Ecto neural progenitor cell (in vitro differentiated cells): Measurements from ENCODE around the gene PIK3AP1.
"Not testable (repeated sequence)": the region's sequence is repeated elsewhere in the genome, so short reads cannot be mapped to it uniquely, and the experiment has no call there.

Experiments used
- DNase-seq: peaks from one replicate; pipeline ENCODE4 v3.0.0-alpha.2; 2018; ENCODE audit warnings: low spot score

PIK3AP1 gene

DNA sequence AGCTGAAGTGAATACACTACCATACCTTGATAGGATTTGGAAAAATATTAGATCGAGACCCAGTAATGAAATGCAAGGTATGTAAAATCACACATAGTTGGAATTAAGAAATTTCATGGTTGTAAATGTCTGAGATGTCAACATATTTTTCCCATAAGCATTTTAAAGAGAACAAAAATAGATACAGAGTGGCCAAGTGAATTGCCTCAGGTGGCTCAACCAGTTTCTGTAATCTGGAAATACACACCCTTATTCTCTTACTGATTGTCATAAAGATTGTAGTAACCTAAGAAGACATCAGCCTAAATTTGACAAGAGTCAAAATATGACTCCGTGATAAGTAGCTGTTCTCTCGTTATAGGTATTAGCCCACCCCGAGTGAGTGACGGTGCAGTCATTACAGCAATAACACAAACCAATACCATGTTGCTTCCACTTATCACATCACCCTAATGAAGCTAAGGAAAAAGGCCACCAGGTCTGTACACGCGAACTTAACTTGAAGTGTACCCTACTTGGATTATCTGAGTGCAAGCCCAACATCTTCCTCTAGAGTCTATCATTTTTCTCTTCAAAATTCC lies 23.4 kb downstream of the PIK3AP1 start:
- DNase-seq: no peak

DNA sequence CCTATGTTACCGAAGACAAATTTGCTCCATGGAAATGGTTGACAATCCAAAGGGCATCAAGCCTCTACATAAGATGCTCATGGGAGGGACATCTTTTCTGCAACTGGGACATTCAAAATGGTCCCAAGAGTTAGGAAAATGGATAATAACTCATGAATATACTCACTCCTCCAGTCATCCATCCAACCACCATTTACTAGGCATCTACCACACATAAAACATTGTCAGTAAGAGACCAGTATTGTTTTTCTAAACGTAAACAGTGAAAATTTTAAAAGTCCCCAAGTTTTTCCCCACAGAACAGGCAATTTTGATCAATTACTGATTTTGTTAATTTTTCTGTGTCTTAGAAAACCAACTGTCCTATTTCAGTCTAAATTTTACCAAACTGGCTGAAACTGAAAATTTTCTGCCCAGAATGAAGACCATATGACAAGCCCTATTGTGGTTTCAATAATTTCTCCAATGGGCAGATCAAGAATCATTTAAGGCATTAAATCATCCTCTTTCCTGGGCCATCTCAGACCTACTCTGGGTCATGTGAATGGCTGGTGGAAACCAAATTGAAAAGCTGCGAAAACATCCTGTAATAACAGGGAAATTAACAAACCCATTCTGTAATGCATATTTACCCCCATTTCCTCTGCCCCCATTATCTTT lies 24.2 kb downstream of the PIK3AP1 start:
- no peak for DNase-seq

DNA sequence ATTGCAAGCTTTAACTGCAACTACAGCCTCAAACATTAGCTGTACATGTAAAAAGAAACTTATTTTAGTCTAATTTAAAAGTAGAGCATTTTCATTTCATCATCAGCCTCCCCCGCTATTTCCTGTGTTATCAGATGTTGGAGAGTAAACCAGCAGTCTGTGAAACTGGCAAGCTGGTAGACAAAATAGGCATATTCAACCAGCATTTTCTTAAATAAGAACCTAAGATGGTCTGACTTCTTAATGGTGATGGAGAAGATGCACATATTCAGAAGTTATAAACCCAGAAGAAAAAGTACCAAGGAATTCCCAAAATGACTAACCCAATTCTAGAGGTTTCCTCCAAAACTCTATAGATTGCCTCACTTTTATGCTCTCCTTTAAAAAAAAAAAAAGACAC lies 24.9 kb downstream of the PIK3AP1 start:
- DNase-seq: no peak

DNA sequence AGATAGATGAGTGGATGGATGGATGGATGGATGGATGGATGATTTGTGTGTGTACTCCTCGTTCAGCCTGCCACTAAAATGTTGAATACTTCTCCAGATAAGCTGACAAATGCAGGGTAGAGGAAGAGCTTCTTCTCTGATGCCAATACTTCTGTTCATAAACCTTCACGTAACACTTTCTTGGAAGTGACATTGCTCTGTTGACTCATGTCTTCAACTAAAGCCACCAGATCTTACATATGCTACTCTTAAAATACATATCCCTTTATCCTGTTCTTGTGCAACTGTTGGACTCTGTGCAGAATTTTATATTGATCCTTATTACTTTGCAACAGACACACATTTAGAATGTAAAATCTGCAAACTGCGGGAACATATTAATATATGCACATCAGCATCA lies 26.9 kb downstream of the PIK3AP1 start:
- no peak for DNase-seq

DNA sequence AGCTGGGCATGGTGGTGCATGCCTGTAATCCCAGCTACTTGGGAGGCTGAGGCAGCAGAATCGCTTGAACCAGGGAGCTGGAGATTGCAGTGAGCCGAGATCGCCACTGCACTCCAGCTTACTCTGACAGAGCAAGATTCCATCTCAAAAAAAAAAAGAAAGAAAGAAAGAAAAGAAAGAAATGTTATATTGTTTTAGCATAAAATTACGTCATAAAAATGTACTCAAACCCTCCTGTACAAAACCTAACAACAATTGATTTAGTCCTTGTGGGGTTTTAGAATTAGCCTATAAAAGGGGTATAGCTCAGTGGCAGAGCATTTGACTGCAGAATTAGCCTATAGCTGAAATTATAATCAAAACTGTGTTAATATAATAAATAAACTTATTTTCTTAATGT lies 27.9 kb downstream of the PIK3AP1 start:
- DNase-seq: no peak

DNA sequence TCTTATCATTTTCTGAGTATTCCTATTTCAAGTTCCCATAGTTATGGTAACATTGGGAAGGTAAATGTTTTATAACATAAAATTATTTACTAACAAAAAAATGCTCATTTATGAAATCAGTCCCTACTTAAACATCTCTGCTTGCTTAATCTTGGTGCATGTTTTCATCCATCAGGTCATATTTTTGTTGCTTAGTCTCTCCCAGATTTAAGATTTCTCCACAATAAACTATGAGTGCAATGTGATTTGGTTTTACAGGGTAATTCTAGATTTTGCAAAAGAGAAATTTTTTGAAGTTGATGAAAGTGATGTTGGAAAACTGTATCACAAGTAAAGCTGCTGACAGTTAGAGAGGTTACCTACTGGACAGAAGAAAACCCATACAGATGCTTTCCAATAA lies 28.6 kb downstream of the PIK3AP1 start:
- no peak for DNase-seq

DNA sequence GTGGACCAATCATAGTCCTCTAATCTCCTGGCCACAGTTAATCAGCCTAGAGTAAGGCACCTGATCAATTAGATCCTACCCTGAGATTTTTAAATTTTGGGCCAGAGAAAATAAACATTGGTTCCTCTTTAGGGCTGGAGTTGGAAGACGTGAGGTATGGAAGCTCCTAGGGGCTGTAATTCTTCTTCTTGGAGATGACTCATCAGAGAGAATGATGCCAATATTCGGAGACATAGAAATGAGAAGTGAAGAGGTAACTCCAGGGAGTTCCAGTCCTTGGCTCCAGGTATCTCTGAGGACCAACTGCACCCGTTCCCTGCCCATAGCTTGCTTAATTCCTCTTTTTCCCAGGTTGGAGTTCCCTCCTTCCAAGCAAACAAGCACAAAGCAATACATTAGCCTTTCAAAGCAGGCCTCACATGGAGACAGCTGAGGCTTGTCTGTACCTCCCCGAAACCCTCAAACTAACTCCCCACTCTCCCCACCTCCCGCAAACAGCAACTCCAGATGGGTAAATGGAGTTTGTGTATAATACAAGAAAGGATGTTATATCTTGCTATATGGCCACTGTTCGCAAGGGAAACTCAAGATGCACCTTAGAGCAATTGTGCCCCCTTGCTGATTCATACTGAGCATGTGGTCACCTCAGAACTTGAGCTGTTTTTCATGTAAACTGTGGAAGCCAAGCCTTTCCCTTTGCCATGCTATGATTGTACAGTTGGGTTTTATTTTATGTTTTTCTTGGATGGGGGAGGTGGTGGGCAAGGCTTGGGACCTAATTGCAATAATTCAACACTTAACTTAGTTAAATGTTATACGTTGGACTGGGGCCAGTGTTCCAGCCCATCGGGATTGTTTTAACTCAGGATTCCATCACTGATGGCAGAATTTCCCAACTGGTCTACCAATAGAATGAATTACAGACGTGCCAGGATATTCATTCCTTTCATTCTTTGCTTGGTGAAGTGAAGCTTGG lies 29.3 kb downstream of the PIK3AP1 start:
- DNase-seq: no peak

DNA sequence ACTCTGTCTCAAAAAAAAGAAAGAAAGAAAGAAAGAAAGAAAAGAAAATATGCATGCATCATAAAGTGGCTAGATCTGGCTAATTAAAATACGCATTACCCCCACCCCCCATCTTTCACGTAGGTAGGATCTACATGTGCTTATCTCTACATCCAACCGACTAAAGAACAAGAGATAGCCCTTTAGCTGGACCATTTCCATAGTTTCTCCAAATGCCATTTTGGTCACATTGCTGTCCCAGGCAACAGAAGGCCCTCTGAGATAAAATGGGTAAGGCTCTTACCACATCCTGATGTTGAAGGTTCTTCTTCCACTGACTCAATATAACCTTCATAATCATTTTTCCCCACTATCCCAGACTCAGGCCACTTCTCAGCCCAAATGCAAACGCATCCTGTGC lies 31.5 kb downstream of the PIK3AP1 start:
- DNase-seq: no peak

DNA sequence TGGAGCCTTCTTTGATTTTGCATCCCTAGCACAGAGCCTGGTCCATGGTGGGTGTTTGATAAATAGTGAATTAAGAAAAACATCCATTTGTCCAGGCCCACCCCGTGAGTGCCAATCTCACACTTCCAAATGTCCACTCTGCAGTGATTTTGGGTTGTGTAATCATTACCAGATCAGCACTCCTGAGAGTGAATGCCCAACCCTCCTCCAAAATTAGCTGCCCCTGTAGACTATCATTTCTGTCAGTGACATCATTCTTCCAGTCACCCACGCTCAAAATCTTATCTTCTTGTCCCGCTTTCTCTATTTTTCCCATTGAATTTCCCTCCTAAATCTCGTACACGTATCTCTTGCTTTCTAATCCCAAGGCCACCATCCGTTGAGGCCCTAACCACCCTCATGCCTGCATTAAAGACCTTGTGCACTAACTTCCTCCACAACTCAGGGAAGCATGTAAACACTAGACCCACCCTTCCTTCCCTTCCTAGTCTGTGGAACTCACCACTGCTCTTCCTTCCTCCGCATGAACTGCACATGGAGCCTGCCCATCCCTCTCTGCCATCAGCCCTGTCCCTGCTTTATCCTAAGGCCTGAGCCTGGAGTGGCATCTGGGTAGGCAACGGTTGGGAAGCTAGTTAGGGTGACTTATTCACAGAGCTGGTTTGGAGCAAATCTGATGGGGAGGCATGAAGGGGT lies 32.8 kb downstream of the PIK3AP1 start:
- no peak for DNase-seq

DNA sequence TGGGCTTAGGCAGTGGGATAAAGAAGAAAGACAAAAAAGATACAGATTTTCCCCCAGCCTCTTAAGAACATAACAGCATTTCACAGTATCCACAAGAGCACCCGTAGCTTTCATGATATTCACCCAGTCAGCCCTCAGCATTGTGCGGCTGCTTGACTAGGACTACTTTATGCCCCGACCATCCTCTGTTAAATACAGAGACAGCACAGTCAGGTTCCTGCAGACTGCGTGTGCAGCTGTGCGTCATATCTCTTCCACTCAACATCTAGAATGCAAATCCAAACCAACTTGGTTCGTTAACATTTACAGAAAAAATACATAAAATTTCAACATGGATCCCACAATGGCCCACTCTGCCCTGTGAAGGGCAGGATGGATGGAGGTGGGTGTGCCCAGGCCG lies 33.8 kb downstream of the PIK3AP1 start:
- no peak for DNase-seq

DNA sequence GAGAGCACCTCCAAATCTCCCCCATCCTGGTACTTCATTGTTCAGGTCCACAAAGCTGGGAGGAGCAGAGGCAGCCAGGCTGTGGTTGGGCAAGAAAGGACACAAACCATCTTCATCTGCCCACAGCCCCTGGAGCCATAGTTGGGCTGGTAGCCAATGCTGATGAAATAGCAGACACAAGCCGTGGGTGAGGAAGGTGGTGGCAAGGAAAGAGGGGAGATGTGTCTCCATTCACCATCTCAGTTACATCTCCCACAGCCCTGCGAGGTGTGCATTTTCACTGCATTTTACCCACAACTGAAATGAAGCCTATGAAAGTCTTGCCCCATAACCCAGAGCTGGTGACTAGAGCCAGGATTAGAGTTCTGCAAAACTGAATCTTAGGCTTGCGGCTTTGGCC lies 35.0 kb downstream of the PIK3AP1 start:
- no peak for DNase-seq

DNA sequence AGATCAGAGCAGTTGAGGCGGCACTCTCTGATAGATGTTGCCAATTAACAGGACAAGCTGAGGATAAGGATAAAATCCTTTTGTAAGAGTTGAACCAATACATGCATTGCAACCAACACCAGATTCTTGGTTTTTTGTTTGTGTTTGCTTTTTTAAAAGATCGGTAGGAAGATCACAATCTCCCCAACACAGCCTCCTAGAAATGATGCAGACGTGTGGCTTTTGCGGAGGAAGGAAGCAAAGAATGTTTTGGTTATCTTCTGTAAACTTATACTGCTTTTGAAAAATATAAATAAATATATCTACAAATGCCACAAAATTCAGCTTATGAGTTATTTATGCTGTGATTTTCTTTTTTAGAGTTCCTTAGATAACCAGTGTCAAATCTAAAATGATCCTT lies 35.5 kb downstream of the PIK3AP1 start:
- no peak for DNase-seq

DNA sequence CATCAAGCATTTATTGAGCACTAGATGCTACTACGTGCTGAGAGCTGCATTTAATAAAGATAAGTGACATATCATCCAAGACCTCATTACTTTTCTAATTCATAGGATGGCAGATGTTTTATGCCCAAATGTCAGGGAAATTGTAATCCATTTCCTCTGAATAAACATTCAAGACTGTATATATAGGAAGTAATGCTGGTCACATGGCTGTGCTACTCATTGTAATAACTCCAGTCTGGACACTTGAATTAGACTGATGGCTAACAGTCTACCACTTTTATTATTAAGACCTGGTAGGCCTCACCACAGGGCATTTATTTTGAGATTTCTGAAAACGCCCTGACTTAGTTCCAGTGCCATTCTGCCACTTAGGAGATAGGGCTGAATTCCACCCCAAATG lies 36.6 kb downstream of the PIK3AP1 start:
- DNase-seq: no peak

DNA sequence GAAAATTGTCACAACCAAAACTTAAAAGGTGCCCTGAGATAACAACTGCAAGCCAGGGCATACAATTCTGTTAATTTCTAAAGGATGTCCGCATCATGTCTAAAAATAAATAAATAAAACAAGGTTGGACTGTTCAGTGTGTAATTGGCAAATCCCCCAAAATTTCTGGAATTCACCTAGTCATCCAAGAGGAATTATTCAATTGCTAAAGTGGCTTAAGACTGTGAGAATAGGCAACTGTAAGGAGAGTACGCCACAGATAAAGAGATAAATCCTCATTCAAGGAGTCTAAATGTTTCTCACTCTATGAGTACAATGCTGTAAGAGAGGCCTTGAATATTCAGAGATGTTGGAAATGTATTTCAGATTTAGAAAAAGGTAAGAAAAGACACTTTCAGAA lies 37.2 kb downstream of the PIK3AP1 start:
- DNase-seq: no peak

DNA sequence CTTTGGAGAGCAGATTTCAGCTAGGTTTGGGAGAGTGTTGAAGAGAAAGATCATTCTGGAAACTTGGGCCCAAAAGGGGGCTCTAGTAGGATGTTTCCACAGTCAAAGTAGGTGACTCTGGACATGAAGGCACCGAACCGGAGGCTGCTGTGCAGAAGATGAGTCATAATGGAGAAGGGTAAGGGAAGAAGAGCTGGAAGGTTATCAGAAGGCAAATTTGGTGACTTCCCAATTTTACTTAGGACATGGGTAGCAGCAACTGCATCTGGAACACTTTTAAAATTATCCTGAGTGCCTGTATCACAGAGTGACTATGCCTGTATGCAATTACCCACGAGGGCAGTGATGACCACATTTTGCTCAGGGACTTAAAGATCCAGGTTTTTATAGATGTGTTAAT lies 38.8 kb downstream of the PIK3AP1 start:
- no peak for DNase-seq

DNA sequence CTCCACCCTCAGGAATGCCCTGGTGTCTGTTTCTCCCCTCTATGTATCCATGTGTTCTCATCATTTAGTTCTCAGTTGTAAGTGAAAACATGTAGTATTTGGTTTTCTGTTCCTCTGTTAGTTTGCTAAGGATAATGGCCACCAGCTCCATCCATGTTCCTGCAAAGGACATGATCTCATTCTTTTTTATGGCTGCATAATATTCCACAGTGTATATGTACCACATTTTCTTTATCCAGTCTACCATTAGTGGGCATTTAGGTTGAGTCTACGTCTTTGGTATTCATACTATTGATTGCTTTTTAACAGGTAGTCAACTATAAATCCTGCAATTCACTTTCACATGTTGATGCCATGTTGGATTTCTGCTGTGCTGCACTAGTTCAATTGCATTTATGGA lies 39.9 kb downstream of the PIK3AP1 start:
- not testable (repeated sequence) for DNase-seq

DNA sequence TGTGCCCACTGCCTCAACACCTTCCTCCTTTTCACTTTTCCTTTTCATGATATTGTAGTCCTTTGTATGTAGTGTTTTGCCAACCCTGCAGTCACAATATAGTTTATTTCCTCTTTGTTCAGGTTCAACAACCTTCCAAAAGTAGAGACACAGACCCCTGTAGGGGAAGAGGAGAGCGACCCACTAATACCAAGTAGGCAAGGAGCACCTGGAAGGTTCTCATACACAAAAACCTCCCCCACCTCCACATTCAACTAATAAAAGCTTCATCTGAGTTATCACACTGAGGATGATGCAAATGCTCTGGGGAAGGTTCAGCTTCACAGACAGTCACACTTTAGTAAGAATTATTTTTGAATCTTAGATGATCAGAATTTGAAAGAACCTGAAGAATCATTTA lies 41.6 kb downstream of the PIK3AP1 start:
- DNase-seq: no peak

DNA sequence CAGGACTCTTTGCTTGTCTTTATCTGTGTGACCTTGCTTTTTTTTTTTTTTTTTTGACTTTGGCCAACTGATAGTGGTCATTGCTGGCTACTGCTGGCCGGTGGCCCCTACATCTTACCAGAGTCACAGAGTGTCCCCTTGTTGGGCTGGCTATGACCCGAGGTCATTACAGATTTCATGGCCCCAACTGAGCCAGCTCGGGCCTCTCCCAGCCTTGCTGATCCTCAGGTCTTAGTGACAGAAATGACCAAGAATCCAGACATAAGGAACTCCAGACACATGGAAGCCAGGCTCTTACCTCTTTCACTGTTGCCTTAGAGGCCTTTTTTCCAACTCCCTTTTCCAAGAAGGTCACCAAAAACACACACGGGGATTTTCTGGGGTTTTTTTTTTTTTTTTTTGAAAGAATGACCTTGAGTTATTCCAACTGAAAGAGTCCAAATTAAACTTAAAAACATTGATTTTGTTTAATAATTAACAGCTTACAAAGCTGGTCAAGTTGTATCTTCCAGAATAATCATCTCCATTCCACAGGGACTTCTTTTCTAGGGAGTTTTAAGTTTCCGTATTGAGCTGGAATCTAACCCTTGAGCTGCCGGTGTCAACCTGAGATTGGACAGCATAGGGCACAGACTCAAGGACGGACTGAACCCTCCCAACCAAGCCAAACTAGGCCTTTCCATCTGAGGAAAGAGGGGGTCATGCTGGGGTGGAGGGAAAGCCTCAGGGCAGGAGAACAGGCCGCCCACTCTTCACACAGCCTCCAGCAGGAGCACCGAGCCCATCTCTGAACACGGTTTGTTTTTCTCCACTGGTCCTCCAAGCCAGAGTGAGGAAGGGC lies 43.8 kb downstream of the PIK3AP1 start:
- DNase-seq: no peak

DNA sequence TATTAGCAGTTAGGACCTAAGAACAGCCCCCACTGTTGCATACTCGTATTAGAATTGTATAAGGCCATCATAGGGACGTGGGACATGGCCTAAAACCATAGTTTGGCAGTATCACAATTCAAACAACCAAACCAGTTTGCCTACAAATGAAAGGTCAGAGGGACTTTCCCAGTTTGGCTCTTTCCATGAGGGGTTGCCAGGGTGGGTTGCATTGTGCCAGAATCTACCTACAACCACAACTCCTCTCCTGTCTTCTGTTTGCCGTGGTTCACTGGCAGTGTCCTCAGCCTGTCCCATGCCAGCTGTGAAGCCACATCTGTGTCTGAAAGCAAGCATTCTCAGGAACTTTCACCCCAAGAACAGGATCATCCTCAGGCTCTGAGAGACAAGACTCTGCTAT lies 44.5 kb downstream of the PIK3AP1 start:
- DNase-seq: no peak

DNA sequence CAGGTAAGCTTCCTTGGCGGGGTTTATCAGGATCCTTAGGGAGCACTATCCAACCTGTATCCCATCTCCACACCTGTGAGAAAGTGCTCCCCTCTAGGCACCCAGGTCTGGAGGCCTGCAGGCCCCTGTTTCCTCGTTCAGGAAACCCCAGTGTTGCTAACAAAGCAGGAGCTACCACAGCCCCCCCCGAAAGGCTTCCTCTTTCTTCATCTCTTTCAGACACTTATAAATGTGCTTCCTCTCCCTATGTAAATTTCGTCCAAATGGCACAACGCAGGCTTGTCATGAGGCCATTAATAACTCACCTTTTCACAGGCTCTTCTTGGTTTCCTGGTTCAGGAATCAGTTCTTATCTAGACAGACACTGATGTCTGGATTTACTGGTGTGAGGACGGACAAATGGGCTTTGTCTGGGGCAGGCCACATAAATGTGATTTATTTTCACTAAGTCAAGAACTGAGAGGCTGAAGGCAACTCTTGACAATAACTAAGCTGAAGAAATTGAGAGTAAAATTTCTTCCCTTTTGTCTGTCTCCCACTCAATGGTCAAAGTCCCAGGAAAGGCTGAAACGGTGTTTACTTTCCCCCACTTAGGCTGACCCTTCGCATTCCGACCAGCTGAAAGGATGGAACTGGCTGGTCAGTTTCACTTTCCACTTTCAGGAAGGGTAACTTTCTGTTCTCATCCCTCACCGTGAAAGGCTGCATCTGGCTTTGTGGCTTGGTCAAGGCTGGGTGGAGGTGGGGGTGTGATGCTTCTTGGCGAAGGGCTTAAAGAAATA lies 46.8 kb downstream of the PIK3AP1 start:
- DNase-seq: no peak
